ENCODE data around the gene PRPF40B.
"Not testable (repeated sequence)": the region's sequence is repeated elsewhere in the genome, so short reads cannot be mapped to it uniquely, and the experiment has no call there.

PRPF40B gene

DNA sequence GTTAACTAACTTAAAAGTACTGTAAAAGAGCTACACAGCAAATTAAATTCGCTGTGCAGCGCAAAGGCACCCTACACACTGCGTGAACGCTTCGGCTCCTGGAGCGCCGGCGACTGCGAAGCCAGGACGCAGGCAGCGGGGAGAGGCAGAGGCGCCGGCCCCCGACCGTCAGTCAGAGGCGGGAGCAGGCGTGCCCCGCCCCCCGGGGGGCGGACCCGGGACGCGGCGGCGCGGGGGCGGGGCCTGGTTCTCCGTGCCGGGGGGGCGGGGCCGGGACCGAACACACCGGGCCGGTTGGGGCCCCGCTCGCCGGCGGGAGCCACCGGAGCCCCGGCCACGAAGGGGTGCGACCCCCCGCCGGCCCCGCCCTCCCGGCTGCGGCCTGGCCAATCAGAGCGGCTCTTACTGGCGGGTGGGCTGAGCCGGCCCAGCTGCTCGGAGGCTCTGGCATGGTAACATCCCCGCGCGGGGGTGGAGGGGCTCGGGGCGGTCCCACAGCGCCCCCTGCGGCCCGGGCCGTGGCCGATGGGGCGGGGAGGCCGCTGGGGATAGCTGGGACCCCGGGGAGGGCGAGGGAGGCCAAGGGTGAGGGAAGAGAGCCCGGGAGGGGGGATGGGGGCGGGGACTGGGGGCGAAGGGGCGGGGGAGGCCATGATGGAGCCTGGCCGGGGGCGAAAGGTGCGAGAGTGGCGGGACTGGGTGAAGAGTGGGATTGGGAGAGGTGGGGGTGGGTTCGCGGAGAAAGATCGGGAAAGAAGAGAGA is at the start of gene PRPF40B:
TSS of gene PRPF40B (plus strand) at position 420 of the 763 bp plus-strand sequence. CDS start at position 450, 30 bp downstream.
- peak; percentile 54 to 80 (median 68) for DNase-seq (ENCODE audit: low read depth in 4 of 4, low spot score in 1 of 4)

DNA sequence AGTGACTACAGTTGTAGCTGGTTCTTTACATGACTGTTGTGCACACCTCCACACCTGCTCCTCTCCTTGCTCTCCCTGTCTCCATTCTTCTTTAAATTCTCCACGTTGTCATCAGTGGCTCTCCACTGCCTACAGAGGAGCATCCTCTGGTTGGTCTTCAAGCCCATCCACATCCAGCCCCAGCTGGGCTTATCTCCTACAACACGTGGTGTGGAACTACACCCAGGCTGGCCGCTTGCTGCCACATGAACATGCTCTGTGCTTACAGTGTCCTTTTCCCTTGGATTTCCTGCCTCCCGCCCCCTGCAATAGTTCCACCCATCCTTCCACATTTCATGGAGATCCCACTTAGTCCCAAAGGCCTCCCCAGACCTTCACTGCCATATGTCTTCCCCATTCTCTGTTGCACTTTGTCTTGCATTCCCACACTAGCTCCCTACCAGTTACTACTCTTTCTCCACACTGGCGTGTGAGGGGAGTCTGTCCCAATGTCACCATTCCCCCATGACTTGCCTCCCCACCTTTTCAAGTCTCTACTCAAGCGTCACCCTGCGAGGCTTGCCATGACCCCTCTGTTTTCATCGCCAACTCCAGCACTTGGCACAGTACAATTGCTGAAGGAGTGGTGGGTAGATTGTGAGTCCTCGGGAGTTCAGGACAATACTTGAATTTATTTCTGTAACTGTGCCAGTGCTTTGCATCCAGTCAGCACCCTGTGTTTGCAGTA is 45.6 kb upstream of the PRPF40B start:
- no peak for DNase-seq (ENCODE audit: low read depth in 4 of 4, low spot score in 1 of 4)

DNA sequence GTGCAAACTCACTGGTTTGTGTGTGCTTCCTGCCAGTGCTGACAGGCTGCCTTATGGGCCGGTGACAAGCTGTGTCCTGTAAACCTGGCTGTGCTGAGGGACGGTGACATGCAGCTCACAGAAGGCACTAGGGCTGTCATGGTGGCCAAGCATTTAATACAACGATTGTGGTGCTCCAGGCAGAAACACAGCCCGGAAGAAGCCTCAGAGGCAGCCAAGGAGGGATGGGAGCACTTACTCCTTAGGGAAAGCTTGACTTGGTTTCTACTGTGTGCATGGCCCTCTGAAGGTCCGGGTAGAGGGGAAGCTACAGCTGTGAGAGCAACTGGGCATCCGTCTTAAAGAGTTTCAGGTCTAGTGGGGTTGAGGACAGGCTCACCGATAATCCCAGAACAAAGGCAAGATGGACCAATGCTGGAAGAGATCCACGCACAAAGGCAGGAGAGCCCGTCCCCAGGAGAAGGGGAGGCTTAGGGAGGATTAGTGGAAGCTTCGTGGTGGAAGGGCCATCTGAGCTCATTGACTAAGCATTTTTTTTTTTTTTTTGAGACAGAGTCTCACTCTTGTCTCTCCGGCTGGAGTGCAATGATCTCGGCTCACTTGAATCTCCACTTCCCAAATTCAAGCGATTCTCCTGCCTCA is 44.8 kb upstream of the PRPF40B start:
- DNase-seq (ENCODE audit: low read depth in 4 of 4, low spot score in 1 of 4): no peak

DNA sequence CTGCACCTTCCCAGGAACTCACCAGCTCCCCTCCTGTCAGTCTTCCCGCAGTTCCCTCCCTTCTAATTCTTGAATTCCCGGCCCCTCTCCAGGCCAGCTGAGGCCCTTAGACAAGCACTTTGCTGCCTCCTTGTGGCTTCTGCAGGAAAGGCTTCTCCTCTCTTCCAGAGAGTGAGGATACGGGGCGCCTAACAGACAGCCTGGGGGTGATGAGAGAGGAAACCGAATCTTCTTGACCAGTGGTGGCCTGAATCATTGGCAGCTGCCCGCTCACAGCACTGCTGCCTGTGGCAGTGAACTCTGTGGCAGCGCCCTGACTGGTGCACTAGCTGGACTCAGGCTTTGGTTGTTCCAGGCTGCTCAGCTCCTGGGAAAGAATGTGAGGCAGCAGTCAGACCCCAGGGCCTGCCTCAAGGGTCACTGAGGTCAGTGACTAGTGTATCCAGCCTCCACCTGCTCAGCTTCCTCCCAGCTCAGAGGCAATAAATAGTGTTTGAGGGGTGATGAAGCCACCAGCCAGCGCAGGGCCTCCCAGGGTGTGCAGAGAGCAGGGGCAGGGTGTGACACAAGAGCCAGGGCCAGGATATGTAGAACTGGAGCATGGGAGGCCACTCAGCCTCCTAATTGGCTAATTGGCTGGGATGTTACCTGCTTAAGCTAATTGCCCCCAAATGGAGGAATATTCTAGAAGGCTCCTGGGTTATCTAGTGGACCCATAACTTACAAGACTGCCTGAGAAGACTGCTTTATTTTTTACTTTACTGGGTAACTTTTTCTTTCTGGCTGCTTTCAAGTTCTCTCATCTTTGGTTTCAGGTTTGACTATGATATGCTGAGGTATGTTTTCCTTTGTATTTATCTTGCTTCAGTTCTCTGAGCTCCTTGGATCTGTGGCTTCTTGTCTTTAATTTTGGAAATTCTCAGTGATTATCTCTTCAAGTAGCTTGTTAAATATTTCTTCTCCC is 42.5 kb upstream of the PRPF40B start:
- DNase-seq (ENCODE audit: low read depth in 4 of 4, low spot score in 1 of 4): peak in 3 of 4 experiments; percentile 24 to 28 (median 27)

DNA sequence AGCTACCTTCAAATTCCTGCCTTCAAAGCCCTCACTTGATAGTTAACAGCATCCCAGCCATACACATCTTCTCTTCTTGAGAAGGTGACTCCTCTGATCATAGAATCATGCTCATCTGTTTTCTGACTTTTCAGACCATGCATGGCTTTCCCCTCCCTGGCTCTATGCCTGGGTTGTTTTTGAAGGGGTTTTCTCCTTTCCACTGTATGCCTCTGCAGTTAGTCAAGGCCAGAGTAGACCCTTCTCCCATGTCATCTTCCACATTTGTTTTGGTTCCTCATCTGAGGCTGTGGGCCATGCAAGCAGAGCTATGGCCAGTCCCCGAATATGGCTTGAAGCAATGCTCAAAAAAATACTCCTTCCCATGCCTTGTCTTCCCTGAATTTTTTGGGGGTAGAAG is 41.2 kb upstream of the PRPF40B start:
- DNase-seq (ENCODE audit: low read depth in 4 of 4, low spot score in 1 of 4): no peak

DNA sequence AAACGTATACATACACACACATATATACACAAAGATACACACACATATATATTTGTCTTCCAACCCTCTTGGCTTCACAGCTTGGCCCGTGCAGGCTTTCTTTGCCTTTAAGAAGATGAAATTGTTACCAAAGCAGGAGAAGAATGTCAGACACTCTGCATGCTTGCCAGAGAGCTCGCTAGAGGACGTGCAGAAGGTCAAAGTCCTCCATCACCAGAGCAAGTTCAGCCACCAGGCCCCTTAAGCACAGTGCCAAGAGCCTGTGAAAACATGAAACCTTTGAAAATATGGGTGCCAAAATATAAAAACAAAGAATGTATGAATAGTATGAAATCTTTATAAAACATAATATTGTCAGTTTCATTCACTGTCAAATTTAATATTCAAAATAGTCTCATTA is 40.5 kb upstream of the PRPF40B start:
- no peak for DNase-seq (ENCODE audit: low read depth in 4 of 4, low spot score in 1 of 4)

DNA sequence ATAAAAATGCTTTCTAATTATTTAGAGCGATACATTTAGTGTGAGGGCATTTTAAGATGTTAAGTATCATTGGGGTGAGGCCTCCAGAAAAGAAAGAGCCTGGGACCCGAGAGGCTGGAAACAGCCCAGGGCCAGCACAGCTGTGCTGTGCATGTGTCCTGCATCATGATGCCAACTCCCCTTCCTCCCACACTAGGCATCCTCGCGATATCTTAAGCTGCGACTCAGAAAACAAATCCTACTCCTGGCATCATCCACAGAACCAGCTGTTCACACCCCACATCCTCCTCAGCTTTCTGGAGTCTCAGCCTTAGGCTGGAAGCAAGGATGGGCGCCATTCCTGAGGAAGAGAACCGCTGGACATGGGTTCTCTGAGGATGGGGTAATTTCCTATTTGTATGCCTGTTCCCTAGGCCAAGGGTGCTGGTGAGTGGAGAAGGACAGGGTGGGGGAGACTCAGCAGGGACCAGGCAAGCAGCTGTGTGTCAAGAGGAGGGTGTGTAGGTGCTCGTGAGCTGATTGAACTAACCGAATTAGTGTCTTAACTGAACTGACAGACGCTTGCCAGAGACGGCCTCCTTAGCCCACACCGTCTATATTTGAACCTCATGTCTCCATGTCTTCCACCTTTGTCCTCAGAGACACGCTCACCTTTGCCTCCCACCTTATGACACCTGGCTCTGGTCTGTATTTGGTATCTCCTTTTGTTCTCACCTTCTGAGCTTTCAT is 39.8 kb upstream of the PRPF40B start:
- no peak for DNase-seq (ENCODE audit: low read depth in 4 of 4, low spot score in 1 of 4)

DNA sequence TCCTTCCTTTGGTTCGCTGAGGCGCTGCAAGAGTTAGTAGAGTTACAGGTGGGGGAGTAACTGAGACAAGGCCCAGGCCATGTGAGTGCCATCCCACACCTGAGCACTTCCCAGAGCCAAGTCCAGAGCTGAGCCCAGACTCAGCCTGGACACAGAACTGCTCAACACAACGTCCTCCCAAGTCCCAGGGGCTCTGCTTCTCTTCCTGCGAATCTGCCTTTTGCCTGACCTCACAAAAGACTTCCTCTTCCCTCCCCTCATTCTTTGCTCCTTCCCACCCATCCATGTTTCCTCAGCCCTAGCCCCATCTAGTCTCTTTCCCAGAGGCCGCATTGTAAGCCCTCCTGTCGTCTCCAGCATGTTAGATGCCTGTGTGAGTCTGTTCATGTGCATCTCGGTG is 38.8 kb upstream of the PRPF40B start:
- DNase-seq (ENCODE audit: low read depth in 4 of 4, low spot score in 1 of 4): no peak

DNA sequence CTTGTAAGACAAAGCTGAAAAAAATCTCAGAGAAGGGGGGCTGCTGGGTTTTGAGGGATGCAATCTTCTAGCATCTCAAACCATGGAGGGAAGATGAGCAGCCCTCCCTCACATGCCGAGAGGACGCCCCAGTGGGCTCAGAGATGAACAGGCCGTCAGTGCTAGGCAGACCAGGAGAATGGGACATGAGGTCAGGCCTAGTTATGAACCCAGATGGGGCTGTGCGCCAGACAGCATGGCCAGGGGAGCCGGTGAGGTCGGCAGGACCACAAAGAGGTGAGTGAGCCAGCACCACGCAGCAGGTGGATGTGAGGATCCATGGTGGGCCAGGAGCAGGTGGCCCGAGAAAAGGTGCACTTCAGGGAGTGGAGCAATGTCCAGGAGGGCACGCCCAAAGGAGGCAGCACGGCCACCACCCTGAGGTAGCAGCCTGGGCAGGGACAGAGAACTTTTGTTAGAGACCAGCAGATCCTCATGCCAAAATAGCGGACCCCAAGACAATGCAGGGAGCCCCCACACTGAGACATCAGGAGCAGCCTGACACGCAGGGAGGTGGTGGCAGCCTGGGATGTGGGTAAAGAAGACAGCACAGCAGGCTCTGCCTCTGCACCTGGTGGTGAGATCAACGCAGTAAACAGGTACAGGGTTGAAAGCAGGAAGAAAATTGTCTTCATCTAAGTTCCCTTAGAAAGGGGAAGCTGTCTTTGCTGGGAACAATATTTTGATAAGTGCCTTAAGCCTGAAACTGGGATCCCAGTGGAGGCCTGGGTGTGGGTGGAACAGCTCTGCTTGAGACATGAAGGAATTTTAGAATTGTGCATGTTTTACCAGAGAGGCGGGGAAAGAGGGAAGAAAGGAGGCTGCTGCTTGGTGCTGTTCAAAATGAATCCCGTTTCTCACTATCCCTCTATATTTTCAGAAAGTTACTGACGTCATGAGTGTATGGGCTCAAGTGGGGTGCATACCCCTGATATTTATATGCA is 37.6 kb upstream of the PRPF40B start:
- DNase-seq (ENCODE audit: low read depth in 4 of 4, low spot score in 1 of 4): no peak

DNA sequence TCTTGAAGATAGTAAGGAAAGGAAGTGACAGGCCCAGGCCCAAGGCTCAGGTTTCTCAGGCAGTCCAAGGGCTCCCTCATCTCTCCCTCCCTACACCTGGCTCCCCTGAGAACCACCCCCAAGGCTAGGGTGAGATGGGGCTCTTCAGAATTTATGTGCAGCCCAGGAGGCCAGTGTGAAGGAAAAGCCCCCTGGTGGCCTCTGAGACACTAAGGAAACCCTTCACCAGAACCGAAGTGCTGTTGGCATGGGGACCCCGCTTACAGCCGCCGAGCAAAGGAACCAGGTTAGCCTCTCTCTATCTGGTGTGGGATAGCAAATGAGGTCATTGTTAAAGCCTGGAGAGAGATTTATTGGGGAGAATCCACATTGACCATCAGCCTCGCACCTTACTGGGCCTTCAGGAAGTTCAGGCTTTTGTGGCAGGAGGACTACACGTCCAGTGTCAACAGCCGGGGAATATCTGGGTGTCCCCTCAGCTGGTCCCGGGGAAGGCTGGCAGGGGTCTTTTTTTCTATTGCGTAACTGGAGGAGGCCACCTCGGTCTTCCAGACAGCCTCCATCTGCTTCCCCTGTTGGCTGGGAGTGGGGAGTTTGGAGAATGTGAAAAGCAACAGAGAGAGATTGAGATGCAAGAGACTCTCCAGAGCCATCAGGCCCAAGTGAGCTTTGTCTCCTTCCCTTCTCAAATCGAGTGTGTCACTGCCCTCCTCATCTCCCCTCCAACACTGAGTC is 36.0 kb upstream of the PRPF40B start:
- DNase-seq (ENCODE audit: low read depth in 4 of 4, low spot score in 1 of 4): no peak

DNA sequence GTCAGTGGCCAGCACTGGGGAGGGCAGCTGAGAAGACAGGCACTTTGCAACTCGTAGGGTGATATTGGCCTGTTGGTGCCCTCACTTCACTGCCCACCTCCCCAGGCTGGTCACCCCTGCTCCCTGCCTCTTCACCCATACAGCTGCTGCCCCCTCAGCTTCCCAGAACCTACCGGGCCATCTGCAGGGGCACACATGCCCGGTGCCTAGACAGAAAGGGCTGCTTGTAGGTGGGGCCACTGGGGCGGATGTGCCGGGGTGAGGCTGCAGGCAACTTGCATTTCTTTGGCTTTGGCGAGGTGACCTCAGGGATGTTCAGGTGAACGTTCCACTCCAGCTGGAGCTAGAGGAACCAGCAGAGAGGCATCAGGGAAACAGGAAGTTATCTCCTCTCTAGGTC is 35.1 kb upstream of the PRPF40B start:
- no peak for DNase-seq (ENCODE audit: low read depth in 4 of 4, low spot score in 1 of 4)

DNA sequence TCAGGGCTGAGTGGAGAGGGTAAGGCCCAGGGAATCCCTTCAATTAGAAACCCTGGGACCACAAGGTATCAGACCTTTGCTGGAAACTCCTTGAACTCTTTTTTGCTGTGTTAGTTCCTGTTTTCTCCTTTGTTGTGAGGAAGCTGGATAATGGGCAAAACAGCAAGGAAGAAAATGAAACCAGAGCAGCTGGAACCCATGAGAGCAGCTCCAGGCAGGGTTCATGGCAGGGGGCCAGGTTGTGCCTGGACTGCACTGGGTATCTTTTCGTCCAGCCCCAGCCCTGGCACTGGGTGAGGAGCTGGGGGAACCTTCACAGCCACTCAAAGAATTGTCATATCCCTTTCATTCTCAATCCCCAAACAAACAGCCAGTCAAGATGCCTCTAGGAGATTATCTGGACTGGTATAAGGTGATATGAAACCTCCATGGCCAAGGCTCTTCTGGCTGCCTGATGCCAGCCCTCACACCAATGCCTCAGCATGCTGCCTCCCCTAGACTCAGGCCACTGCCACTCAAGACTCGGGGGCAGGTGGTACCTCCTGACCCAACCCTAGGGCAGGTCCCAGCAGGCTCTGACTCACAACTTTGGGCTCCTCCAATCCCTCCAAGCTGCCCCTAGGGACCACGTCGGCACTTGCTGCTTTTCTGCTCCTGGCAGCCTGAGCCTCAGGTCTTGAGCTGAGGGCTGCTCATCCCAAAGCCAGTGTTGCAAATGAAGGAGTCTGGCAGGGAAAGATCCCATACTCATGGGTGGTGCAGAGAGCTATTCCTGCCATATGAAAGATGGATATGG is 34.4 kb upstream of the PRPF40B start:
- no peak for DNase-seq (ENCODE audit: low read depth in 4 of 4, low spot score in 1 of 4)

DNA sequence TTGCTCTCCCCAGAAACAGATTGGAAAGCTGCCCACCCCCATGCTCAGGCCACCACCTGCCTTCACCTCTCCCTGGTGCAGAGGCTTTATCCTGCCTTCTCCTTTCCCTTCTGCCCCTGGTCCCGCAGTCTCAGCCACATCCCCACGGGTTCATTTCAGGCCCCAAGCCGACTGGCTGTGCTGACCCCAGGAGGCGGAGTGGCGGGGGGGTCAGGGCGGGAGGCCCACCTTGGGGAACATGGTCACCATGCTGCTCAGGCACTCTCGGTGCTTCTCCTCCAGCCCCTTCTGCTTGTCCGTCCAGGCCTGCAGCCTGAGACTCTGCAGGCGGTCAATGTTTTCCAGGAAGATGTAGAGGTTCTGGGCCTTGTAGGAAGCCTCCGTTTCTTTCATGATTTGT is 24.8 kb upstream of the PRPF40B start:
- DNase-seq (ENCODE audit: low read depth in 4 of 4, low spot score in 1 of 4): no peak

DNA sequence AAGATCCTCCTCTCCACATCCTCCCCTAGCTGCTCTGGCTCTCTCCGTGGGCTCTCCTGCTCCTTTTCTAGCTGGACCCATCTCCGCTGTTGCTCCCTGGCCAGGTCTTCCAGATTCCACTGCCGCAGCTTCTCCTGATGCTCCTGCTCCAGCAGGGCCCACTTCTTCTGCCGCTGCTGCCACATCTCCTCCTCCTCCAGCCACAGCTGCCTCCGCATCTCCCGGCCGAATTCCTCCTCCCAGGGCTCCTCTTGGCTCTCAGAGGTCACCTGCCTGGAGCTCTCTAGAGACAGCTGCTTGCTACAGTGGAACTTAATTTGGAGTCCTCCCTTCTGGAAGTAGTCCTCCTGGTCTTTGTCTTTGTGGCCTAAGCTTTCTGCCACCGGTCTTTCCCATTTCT is 23.4 kb upstream of the PRPF40B start:
- DNase-seq (ENCODE audit: low read depth in 4 of 4, low spot score in 1 of 4): no peak

DNA sequence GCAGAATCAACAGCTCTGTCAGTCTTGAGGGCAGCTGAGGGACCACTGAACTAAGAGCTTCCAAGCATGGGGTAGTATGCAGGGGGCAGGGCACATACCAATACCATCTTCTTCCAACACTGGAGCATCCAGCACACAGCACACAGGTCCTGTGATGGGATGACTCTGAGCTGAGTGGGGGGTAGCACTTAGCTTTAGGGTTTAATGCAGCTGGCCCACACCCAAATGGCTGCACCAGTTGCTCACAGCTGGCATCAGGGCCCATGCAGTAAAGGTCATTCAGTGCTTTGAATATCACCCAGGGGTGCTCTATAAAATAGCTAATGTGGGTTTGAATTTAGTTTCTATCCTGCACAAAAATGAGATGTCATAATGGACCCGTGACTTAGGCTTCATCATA is 19.6 kb upstream of the PRPF40B start:
- DNase-seq (ENCODE audit: low read depth in 4 of 4, low spot score in 1 of 4): no peak

DNA sequence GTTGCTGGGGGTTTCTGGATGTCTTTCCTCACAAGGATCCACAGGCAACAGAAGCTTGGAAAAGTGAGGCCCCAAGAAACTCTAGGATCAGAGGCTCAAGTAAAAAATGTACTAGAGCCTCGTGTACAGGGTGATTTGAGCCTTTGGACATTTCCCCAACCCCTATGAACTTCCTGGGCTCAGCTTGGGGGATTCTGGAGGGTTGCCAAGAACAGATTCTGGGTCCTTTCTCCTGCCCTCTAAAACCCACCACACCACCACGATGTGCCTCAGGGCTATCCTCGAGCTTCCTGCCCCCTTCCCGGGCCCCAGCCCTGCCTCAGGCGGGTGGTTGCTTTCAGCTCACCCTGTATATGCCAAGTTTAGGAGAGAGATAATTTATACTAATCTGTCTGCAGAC is 18.5 kb upstream of the PRPF40B start:
- no peak for DNase-seq (ENCODE audit: low read depth in 4 of 4, low spot score in 1 of 4)

DNA sequence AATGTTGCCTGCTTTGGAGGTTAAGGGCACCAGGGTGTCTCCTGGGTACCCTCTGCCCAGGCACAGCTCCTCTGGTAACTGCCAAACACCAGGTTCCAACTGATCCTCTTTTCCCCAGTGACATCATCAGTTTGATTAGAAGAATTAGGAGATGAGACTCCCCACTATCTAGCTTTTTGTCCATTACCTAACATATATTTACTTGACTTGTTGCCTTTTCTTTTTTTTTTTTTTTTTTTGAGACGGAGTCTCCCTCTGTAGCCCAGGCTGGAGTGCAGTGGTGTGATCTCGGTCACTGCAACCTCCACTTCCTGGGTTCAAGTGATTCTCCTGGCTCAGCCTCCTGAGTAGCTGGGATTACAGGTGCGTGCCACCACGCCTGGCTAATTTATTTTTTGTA is 17.8 kb upstream of the PRPF40B start, which contains the start of gene FAM186B:
TSS of gene FAM186B (minus strand) at position 101 of the 400 bp plus-strand sequence. CDS start 162 bp downstream, outside the sequence.
- not testable (repeated sequence) for DNase-seq (ENCODE audit: low read depth in 4 of 4, low spot score in 1 of 4)
